ENCODE measurements around the gene CTNND2.

Gene CTNND2, protein sequence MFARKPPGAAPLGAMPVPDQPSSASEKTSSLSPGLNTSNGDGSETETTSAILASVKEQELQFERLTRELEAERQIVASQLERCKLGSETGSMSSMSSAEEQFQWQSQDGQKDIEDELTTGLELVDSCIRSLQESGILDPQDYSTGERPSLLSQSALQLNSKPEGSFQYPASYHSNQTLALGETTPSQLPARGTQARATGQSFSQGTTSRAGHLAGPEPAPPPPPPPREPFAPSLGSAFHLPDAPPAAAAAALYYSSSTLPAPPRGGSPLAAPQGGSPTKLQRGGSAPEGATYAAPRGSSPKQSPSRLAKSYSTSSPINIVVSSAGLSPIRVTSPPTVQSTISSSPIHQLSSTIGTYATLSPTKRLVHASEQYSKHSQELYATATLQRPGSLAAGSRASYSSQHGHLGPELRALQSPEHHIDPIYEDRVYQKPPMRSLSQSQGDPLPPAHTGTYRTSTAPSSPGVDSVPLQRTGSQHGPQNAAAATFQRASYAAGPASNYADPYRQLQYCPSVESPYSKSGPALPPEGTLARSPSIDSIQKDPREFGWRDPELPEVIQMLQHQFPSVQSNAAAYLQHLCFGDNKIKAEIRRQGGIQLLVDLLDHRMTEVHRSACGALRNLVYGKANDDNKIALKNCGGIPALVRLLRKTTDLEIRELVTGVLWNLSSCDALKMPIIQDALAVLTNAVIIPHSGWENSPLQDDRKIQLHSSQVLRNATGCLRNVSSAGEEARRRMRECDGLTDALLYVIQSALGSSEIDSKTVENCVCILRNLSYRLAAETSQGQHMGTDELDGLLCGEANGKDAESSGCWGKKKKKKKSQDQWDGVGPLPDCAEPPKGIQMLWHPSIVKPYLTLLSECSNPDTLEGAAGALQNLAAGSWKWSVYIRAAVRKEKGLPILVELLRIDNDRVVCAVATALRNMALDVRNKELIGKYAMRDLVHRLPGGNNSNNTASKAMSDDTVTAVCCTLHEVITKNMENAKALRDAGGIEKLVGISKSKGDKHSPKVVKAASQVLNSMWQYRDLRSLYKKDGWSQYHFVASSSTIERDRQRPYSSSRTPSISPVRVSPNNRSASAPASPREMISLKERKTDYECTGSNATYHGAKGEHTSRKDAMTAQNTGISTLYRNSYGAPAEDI (N-terminal part only)

DNA sequence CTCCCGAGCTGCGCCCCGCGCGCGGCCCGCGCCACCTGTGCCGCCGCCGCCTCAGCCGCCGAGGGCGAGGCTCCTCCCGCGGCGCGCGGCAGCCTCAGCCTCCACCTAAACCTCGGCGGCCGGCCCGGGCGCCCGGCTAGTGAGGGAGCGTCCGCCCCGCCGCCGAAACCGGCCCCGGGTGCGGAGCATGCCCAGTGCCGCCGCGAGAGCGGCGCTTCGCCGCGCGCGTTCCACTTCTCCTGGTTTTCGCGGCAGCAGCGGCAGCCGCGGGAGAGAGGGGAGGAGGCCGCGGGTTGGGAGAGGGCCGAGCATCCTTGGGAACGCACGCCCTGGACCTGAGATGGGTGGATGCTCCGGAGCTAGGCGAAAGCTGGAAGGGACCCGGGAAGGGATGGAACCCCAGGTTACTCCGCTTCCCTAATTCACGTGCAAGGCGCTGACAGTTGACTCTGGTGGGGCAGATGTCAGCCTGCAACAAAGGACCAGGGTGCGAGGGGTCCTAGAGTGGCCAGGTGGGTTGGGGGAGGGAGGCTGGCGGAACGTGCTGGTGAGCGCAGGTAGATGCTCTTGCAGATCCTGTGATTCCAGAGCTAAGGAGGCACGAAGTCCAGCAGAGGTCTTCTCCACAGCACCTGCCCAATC, at the start of gene CTNND2:
Gene CTNND2, minus strand, starts transcription at position 182 of the 642 bp plus-strand sequence. CDS start 593 bp downstream, outside the sequence.
- DNase-seq (ENCODE audit: low read depth, low spot score): no peak

- DNase-seq (ENCODE audit: low read depth, low spot score): no peak
Observed at GRCh38 chr5:11946317-11946716, 42.1 kb upstream of the CTNND2 start.

GRCh38 chr5:11941566-11941965, 37.3 kb upstream of the CTNND2 start:
- no peak for DNase-seq (ENCODE audit: low read depth, low spot score)

GRCh38 chr5:11931638-11932037, 27.4 kb upstream of the CTNND2 start:
- DNase-seq (ENCODE audit: low read depth, low spot score): no peak

DNA sequence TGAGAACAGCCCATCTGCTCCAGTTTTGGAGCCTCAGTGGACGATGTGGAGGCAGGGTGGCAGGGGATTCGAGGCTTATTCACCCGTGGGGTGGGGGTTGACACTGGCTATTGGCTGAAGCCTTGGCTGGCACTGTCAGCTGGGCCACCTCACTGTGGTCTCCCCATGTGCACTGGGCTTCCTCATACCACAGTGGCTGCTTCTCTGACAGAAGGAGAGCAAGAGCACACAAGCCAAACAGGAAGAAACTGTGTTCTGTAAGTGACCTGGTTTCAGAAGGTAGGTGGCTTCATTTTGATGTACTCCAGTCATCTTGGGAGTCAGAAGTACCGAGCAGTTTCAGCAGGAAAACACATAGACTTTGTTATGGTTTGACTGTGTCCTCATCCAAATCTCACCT, 24.7 kb upstream of the CTNND2 start:
- DNase-seq (ENCODE audit: low read depth, low spot score): no peak

DNA sequence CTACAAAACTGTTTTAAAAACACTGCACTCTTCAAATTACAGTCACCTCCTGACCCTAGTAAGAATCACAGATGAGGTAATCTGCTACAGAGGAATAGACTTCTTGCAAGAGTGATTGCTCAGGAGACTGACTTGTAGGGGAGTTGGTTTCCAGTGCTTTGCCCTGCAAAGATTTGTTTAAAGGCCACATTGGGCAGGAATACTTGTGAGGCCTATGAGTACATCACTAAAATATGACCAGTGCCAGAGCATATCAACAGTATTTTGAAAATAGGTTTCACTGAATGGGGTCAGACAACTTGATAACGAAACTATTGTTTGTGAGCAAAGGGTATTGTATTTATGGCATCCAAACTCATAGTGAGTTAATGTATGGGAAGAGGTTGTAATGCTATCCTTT, 21.5 kb upstream of the CTNND2 start:
- DNase-seq (ENCODE audit: low read depth, low spot score): no peak

DNA sequence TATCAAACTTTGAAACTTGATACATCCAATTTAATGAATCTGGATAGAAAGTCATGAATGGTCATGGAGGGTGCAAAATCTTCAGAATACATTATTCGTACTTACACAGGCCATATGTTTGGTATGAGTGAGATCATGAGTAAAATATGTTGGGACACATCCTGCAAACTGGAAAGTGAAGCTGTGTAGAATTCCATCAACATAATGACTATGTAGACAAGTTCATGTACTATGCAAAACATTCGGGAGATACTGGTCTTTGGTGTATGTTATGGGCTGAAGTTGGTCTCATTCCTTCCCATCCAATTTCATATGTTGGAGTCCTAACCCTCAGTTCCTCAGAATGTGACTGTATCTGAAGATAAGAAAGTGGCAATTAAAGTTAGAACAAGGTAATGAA, 18.1 kb upstream of the CTNND2 start:
- DNase-seq (ENCODE audit: low read depth, low spot score): no peak

DNA sequence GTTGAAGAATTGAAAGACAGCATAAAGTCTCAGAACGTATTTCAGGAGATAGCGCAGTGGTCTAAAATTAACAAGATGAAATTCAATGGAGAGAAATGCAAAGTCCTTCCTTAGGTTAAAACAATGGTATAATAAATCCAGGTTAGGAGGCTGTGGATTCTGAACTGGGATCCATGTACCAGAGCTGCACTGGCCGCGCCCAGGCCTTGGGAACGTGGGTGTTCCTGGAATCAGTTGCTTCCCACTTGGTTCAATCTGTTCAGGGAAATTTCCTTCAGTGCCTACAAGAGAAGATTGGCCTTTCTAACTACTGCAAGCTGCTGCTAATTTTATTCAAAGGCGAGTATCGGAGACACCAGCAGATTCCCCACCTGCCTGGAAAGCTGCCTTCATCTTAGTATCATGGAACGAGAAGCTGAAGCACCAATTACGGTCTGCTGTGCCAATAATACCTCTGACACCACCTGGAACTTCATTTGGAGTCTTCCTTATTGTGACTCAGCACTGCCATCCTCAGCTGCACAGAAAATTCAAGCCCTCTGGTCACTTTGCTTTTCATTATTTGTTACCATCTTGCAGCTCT, 14.3 kb upstream of the CTNND2 start:
- no peak for DNase-seq (ENCODE audit: low read depth, low spot score)

DNA sequence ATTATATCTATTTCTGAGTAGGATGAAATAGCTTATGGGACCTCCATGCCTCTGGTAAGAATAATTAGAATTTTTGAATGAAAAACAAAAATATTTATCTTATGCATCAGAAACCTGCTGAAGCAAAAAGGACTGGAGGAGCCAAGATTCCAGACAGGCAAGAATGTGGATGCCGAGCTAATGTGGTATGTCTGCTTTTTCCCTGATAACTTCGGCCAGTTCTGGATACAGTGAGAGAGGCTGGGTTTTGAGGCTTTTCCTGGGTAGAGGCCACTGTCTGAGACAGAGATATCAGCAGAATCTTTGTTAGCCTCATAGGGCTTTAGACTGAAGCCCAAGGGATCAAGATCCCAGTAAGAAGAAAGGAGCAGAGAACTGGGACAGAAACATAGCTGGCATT, 5.2 kb upstream of the CTNND2 start:
- DNase-seq (ENCODE audit: low read depth, low spot score): no peak

- no peak for DNase-seq (ENCODE audit: low read depth, low spot score)
Observed at GRCh38 chr5:11906497-11906896, 2.3 kb upstream of the CTNND2 start.

DNA sequence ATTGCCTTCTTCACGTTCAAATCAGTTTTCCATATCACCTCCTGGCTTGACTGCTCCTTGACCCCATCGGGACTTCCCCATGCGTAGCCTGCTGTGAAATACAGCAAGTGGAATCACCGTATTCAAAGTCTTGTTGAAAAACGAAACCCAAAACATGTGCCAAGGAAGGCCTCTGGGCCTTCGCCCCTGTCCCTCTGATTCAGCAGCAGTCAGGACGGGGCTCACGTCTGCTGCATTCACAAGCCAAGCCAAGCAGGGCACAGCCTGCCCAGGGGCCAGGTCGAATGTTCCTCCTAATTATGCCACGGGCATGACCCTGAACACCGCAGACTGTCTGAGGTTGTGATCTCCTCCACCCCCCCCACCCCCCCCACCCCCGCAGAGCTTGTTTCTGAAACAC, 960 bp upstream of the CTNND2 start:
- no peak for DNase-seq (ENCODE audit: low read depth, low spot score)

DNA sequence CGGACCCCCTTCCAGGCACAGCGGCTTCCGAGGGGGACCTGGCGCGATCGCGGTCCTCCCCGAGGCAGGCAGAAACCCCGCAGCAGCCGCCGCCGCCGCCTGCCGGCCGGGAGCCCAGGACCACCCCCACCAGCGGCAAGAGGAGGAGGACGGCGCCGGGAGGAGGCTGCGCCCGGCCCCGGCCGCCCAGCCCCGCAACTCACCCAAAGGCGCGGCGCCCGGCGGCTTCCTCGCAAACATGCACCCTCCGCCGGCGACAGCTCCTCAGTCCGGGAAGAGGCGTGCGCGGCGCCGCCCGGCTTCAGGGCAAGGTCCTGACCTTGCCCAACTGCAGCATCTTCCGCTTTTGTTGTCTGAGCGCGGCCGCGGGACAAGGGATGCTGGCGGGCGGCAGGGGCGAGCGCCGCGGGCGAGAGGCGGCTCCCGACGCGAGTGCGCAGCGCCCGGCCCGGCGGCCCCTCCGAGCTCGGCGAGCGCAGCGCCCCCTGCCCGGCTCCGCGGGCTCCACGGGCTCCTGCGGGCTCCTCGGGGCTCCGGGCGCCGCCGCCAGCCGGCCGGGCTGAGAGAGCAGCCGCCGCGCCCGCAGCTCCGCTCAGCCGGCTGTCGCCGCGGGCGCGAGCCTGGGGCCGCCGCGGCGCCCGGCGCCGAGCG, 507 bp downstream of the CTNND2 start:
- no peak for DNase-seq (ENCODE audit: low read depth, low spot score)

DNA sequence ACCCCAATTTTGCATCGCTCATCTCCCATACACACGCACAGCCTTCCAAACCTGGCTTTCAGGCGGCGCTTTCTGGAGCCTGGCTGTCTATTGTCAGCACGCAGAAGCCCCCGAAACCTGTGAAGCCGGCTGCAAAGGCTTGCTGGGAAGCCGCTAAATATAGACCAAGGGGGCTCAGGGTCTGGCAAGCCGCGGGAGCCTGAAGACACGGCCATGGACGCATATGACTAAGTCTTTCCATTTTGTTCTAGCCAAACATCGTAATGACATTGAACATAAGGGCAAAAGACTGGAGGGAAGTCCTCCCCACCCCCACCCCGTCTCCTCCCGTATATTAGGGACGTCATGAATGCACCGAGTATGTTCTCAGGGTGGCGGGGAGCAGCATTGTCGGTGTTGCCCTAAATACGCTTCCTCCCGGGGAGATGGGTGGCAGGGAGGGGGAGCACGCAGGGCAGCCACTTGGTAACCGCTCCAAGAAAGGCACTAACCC, 1.1 kb downstream of the CTNND2 start:
- DNase-seq (ENCODE audit: low read depth, low spot score): no peak

DNA sequence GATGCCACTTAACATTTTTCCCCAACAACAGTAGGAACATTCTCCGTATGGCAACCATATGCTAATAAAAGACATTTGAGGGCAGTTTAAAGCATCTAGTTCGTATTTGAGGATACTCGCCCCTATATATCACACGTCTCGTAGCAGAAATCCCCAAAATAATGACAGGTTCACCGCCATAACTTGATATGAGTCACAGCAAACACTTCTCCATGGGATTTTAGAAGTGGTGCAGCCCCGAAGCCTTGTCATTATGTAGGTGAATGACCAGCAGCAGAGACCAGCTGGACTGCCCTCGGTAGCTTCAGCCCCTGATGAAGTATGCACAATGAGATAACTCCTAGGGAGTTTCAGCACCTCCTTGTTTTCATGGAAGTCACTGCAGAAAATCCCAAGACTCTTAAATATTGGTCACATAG, 2.0 kb downstream of the CTNND2 start:
- DNase-seq (ENCODE audit: low read depth, low spot score): no peak

GRCh38 chr5:11898787-11899186, 5.5 kb downstream of the CTNND2 start:
- no peak for DNase-seq (ENCODE audit: low read depth, low spot score)

GRCh38 chr5:11897781-11898180, 6.5 kb downstream of the CTNND2 start:
- no peak for DNase-seq (ENCODE audit: low read depth, low spot score)

GRCh38 chr5:11894992-11895391, 9.3 kb downstream of the CTNND2 start:
- DNase-seq (ENCODE audit: low read depth, low spot score): no peak

DNA sequence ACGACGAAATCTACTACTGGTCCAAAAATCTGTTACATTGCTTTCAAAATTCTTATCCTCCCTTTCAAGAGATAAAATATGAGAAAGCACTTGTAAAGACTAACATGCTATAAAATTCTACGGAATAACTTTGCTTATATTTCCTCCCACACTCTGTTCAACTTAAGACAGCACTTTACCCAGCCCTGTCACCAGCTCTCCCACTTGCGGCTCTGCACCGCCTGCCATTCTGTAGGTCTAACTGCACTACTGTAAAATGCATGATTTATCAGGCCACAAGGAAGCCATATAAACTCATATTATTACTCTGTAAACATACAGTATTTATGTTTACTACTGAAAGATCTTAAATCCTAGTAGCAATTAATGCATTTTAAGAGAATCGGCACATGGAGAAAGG, 11.4 kb downstream of the CTNND2 start:
- no peak for DNase-seq (ENCODE audit: low read depth, low spot score)

GRCh38 chr5:11890777-11891176, 13.5 kb downstream of the CTNND2 start:
- DNase-seq (ENCODE audit: low read depth, low spot score): no peak

DNA sequence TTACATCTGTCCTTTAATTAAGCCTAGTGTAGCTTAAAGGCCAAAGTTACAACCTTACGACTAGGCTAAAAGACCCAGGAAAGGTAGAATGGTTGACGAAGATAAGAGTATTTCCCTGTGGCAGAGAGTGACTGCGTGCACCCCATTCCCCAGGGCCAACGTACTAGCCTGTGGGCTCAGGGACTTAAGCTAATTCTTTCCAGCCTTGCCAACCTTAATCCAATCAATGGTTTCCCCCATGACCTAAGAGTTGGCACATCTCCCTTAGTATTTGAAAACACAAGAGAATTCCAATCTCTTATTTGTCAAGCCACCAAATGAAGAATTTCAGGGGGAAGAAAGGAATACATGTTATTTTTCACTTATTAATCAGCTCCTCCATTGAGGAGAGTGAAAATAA, 16.0 kb downstream of the CTNND2 start:
- no peak for DNase-seq (ENCODE audit: low read depth, low spot score)

- DNase-seq (ENCODE audit: low read depth, low spot score): no peak
Observed at GRCh38 chr5:11878814-11879213, 25.4 kb downstream of the CTNND2 start.

Measured in smooth muscle cell of the brain vasculature (primary cell).